H1 (cell line): ENCODE data around the gene EPB41L1. TPM values are rescaled to one million over a fixed set of nuclear protein-coding genes. Genes with fewer than 3 reads are reported as not detected.

Source experiments
- CTCF ChIA-PET: fragments of 300-600 bp; sonication (Branson Sonifier 250); formaldehyde crosslinking; loops from one replicate; lab custom pipeline; 2021; ENCODE audit not compliant: partially characterized antibody; lab: Charles Lee
- POLR2A ChIA-PET: fragments of 300-600 bp; sonication (Branson Sonifier 250); formaldehyde crosslinking; loops from one replicate; lab custom pipeline; 2021; ENCODE audit warnings: inconsistent platforms; ENCODE audit not compliant: partially characterized antibody; lab: Charles Lee
- DNase-seq, 2 experiments: peaks; one replicate each; pipeline versions ENCODE4 v3.0.0 to v3.0.0-alpha.2; 2010 to 2022; ENCODE audit warnings: low spot score in 2 of 2, low read depth in 1 of 2, mixed read lengths in 1 of 2
- FAIRE-seq: peaks from 2 replicates; lab custom pipeline; 2011; peaks lifted over from hg19 to GRCh38; lab: Jason Lieb, UNC
- H2AFZ ChIP-seq: 2 replicates; pipeline ENCODE4 v1.8.1; 2012; ENCODE audit warnings: low read length, inconsistent platforms
- H2AK5ac ChIP-seq: 2 replicates; pipeline ENCODE4 v1.6.1; 2013; ENCODE audit warnings: low read depth, low read length
- H2BK120ac ChIP-seq: replicated peaks from 2 replicates; pipeline ENCODE3; 2013; ENCODE audit warnings: low read depth, low read length, inconsistent platforms
- H2BK12ac ChIP-seq: 2 replicates; pipeline ENCODE4 v1.6.1; 2013; ENCODE audit warnings: low read depth, low read length
- H2BK15ac ChIP-seq: 2 replicates; pipeline ENCODE4 v1.6.1; 2013; ENCODE audit warnings: low read length
- H2BK20ac ChIP-seq: 2 replicates; pipeline ENCODE4 v1.6.1; 2013; ENCODE audit warnings: low read length
- H2BK5ac ChIP-seq: 2 replicates; pipeline ENCODE4 v1.6.1; 2013; ENCODE audit warnings: low read depth, low read length
- H3K14ac ChIP-seq: 2 replicates; pipeline ENCODE4 v1.6.1; 2013; ENCODE audit warnings: inconsistent platforms; ENCODE audit not compliant: insufficient read length
- H3K18ac ChIP-seq: 2 replicates; pipeline ENCODE4 v1.6.1; 2013; ENCODE audit warnings: low read length; ENCODE audit errors: extremely low read depth
- H3K23ac ChIP-seq: 2 replicates; pipeline ENCODE4 v1.6.1; 2013; ENCODE audit warnings: inconsistent platforms; ENCODE audit not compliant: insufficient read length
- H3K23me2 ChIP-seq: 2 replicates; pipeline ENCODE4 v1.6.1; 2013; ENCODE audit warnings: low read depth, low read length
- H3K27ac ChIP-seq: 2 replicates; pipeline ENCODE4 v1.6.1; 2011; ENCODE audit warnings: low read depth, low read length, inconsistent platforms
- H3K27me3 ChIP-seq, 4 experiments: replicated peaks in 1 of 4; 1 replicate in 1 of 4; 2 replicates in 3 of 4; pipeline versions ENCODE4 v1.6.1 to v1.8.1; 2011 to 2013; ENCODE audit warnings: low read length in 3 of 4, mild to moderate bottlenecking in 3 of 4, inconsistent platforms in 2 of 4, mixed read lengths in 2 of 4, moderate library complexity in 1 of 4; ENCODE audit not compliant: control insufficient read depth in 3 of 4, insufficient read depth in 3 of 4; ENCODE audit errors: extremely low read depth in 1 of 4
- H3K36me3 ChIP-seq, 4 experiments: 2 replicates each; pipeline versions ENCODE4 v1.6.1 to v1.8.1; 2011 to 2013; ENCODE audit warnings: mild to moderate bottlenecking in 4 of 4, low read length in 3 of 4, moderate library complexity in 2 of 4, control low read depth in 1 of 4, inconsistent platforms in 1 of 4; ENCODE audit not compliant: insufficient read depth in 4 of 4, control insufficient read depth in 2 of 4
- H3K4ac ChIP-seq: replicated peaks from 2 replicates; pipeline ENCODE3; 2013; ENCODE audit warnings: low read length, low read depth, mixed read lengths, inconsistent platforms; ENCODE audit not compliant: insufficient read length
- H3K4me1 ChIP-seq, 4 experiments: replicated peaks in 1 of 4; 1 replicate in 1 of 4; 2 replicates in 3 of 4; pipeline versions ENCODE4 v1.6.1 to v1.8.1; 2011 to 2013; ENCODE audit warnings: low read length in 3 of 4, inconsistent platforms in 2 of 4, mixed read lengths in 1 of 4; ENCODE audit not compliant: insufficient read depth in 4 of 4, control insufficient read depth in 3 of 4
- H3K4me2 ChIP-seq, 2 experiments: 2 replicates each; pipeline versions ENCODE4 v1.6.1 to v1.8.1; 2011 to 2013; ENCODE audit warnings: low read depth in 2 of 2, low read length in 2 of 2, control low read depth in 1 of 2, inconsistent platforms in 1 of 2, mild to moderate bottlenecking in 1 of 2; ENCODE audit not compliant: insufficient read depth in 1 of 2
- H3K4me3 ChIP-seq, 4 experiments: fragments of 200-600, 300-600 bp in 1 of 4; sonication (generic), shearing (Covaris generic), sonication (Bioruptor Twin) in 1 of 4; 2 replicates each; pipeline versions ENCODE4 v1.5.1 to v1.8.1; 2011 to 2016; ENCODE audit warnings: low read length in 4 of 4, low read depth in 3 of 4, control low read depth in 2 of 4, inconsistent platforms in 2 of 4, mild to moderate bottlenecking in 2 of 4, mixed read lengths in 1 of 4, moderate library complexity in 1 of 4; ENCODE audit not compliant: insufficient read depth in 2 of 4; ENCODE audit errors: extremely low read depth in 1 of 4
- H3K56ac ChIP-seq: replicated peaks from 2 replicates; pipeline ENCODE3; 2013; ENCODE audit warnings: low read depth, mild to moderate bottlenecking, mixed read lengths, low read length, inconsistent platforms; ENCODE audit not compliant: insufficient read length
- H3K79me1 ChIP-seq: 2 replicates; pipeline ENCODE4 v1.6.1; 2013; ENCODE audit warnings: low read depth, low read length, control low read depth
- H3K79me2 ChIP-seq, 2 experiments: 2 replicates each; pipeline versions ENCODE4 v1.6.1 to v1.8.1; 2012 to 2013; ENCODE audit warnings: low read length in 2 of 2, mild to moderate bottlenecking in 2 of 2, inconsistent platforms in 1 of 2; ENCODE audit not compliant: insufficient read depth in 2 of 2, control insufficient read depth in 1 of 2
- H3K9ac ChIP-seq, 4 experiments: replicated peaks in 1 of 4; 1 replicate in 1 of 4; 2 replicates in 3 of 4; pipeline versions ENCODE4 v1.6.1 to v1.8.1; 2011 to 2013; ENCODE audit warnings: low read depth in 3 of 4, low read length in 3 of 4, control low read depth in 2 of 4, mild to moderate bottlenecking in 2 of 4, moderate library complexity in 2 of 4, inconsistent platforms in 1 of 4; ENCODE audit errors: extremely low read depth in 1 of 4
- H3K9me3 ChIP-seq, 2 experiments: 2 replicates each; pipeline versions ENCODE4 v1.6.1 to v1.8.1; 2012 to 2013; ENCODE audit warnings: mild to moderate bottlenecking in 2 of 2, moderate library complexity in 2 of 2, control low read depth in 1 of 2, inconsistent platforms in 1 of 2, low read depth in 1 of 2, low read length in 1 of 2, mixed read lengths in 1 of 2; ENCODE audit not compliant: insufficient read depth in 2 of 2
- H4K20me1 ChIP-seq, 2 experiments: replicated peaks in 1 of 2; 2 replicates each; pipeline versions ENCODE3 to v1.8.1; 2011 to 2013; ENCODE audit warnings: inconsistent platforms in 2 of 2, low read length in 2 of 2, mild to moderate bottlenecking in 1 of 2; ENCODE audit not compliant: insufficient read depth in 2 of 2, control insufficient read depth in 1 of 2
- H4K5ac ChIP-seq: 2 replicates; pipeline ENCODE4 v1.6.1; 2013; ENCODE audit warnings: low read length, low read depth, mixed read lengths, inconsistent platforms; ENCODE audit not compliant: insufficient read length
- H4K8ac ChIP-seq: 2 replicates; pipeline ENCODE4 v1.8.0; 2013; ENCODE audit warnings: mild to moderate bottlenecking, moderate library complexity, low read length, inconsistent platforms; ENCODE audit not compliant: insufficient read depth; ENCODE audit errors: extremely low read depth
- H4K91ac ChIP-seq: replicated peaks from 2 replicates; pipeline ENCODE3; 2013; ENCODE audit warnings: low read length, mixed read lengths, inconsistent platforms; ENCODE audit not compliant: insufficient read length
- ATF2 ChIP-seq: IDR thresholded peaks from 2 replicates; pipeline ENCODE4 v1.6.1; 2012; ENCODE audit warnings: low read length, inconsistent platforms
- BACH1 ChIP-seq: IDR thresholded peaks from 2 replicates; pipeline ENCODE4 v1.6.1; 2012; ENCODE audit warnings: low read length, improper control_type of control experiment
- BCL11A ChIP-seq, 2 experiments: IDR thresholded peaks; one replicate each; pipeline ENCODE4 v1.6.1; 2011; ENCODE audit warnings: low read depth in 2 of 2, low read length in 2 of 2, mild to moderate bottlenecking in 2 of 2
- CREB1 ChIP-seq: IDR thresholded peaks from 2 replicates; pipeline ENCODE4 v1.6.1; 2012; ENCODE audit warnings: inconsistent platforms
- EGR1 ChIP-seq: IDR thresholded peaks from 2 replicates; pipeline ENCODE4 v1.6.1; 2011; ENCODE audit warnings: low read depth, low read length, borderline replicate concordance
- KDM1A ChIP-seq: fragments of 200-600, 300-600 bp; sonication (generic); IDR thresholded peaks from 2 replicates; pipeline ENCODE4 v1.7.1; 2016; ENCODE audit warnings: mild to moderate bottlenecking, low read length, borderline replicate concordance
- KDM4A ChIP-seq: IDR thresholded peaks from one replicate; pipeline ENCODE4 v1.7.1; 2012; ENCODE audit warnings: low read depth, mild to moderate bottlenecking, moderate library complexity, low read length, inconsistent platforms; ENCODE audit not compliant: severe bottlenecking
- RNF2 ChIP-seq: fragments of 200-900, 300-1000 bp; sonication (generic); IDR thresholded peaks from 2 replicates; pipeline ENCODE4 v1.7.1; 2016; ENCODE audit warnings: borderline replicate concordance, low read depth, mild to moderate bottlenecking, antibody characterized with exemption, low read length; ENCODE audit not compliant: poor library complexity, severe bottlenecking; ENCODE audit errors: missing control alignments
- SP1 ChIP-seq: IDR thresholded peaks from 2 replicates; pipeline ENCODE4 v1.6.1; 2011; ENCODE audit warnings: low read depth, low read length
- TAF1 ChIP-seq: IDR thresholded peaks from 2 replicates; pipeline ENCODE4 v1.6.1; 2011; ENCODE audit warnings: mild to moderate bottlenecking, low read depth, low read length
- WGBS, 2 experiments: shearing (Covaris generic) in 1 of 2; methylation state at CpG; one replicate each; pipeline versions ENCODE4 v1.1.6 to v1.1.7; 2013 to 2015; ENCODE audit warnings: low lambda C conversion rate in 2 of 2, mixed read lengths in 2 of 2, inconsistent platforms in 1 of 2, low coverage in 1 of 2, missing lambda C conversion rate in 1 of 2; ENCODE audit not compliant: insufficient replicate concordance in 2 of 2, insufficient coverage in 1 of 2, insufficient read length in 1 of 2; ENCODE audit errors: extremely low coverage in 1 of 2, missing lambda C conversion rate in 1 of 2; 5-methylcytosine and 5-hydroxymethylcytosine counted together
- polyA plus RNA-seq, 7 experiments: library from polyadenylated mRNA; depleted of rRNA in 3 of 7; stranded (reverse) in 5 of 7; unstranded in 2 of 7; fragments of >200 nt in 5 of 7; fragments of 200-250 nt in 2 of 7; gene quantifications; 1 replicate in 5 of 7; 2 replicates in 1 of 7; 4 replicates in 1 of 7; pipeline versions ENCODE4 v1.2.1 to v1.2.3, GENCODE V29; 2011 to 2013; ENCODE audit warnings: missing spikeins in 2 of 7, mixed read lengths in 2 of 7
- total RNA-seq: library from RNA; stranded (reverse); fragmentation: NEBNext Ultra II Directional; extraction: Animal tissue kit (Norgen Biotek cat#: 25700); gene quantifications from 2 replicates; pipeline ENCODE4 v1.2.1, GENCODE V29; 2021

EPB41L1 gene
- total and polyA plus RNA-seq, 2 of the 8 experiments (the other 6 are each of a cell fraction or from before 2014, with no cell fraction given): 14.8 to 36.0 TPM

DNA sequence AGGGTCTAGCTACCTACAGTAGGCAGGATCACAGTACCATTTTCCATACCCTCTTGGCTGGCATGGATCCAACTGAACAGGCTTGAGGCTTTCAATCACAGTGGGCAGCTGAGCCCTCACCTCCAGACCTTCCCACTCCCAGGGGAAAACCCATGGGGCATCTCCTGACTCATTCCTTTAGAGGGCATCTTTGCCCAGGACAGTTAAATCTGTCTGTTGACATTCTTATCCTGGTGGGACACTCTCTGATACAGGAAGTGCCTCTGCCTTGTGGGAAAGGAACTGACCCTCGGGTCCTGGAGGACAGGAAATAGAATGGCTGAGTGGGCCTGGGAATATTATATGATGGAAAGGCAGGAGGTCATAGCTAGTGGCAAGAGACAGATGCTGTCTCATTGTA lies 10.2 kb upstream of the EPB41L1 start:
- H3K4ac ChIP-seq: no peak overlapping the region
- CTCF ChIA-PET: interaction anchor here (1.2 to 8.0 kb wide), 5 partner anchors 13 to 189 kb away, joined by 3 to 89 read pairs (median 7); no protein-coding TSS in a partner anchor

More for the DNA sequence above, 10.2 kb upstream of the EPB41L1 start:
- WGBS, 2 experiments: 85% methylated on average over 1 of the region's 1 CpG; no CpG with 5 or more reads in 1 of the 2 experiments
- no peak overlapping the region for H2BK15ac ChIP-seq
- TF ChIP-seq KDM4A (no peak), KDM1A (no peak), SP1 (no peak), RNF2 (no peak), TAF1 (no peak), BCL11A (IDR thresholded peaks at IDR 0.05; ENCODE audit: low read depth in 2 of 2, low read length in 2 of 2) (no peak), BACH1 (no peak), EGR1 (no peak), ATF2 (no peak), CREB1 (no peak)
- TF ChIP-seq, all 59 proteins: peak for 0
- H3K23ac ChIP-seq: no peak overlapping the region
- no peak overlapping the region for H4K8ac ChIP-seq
- H2BK20ac ChIP-seq: no peak overlapping the region
- no peaks in the 10 kb centered on the region for H3K4me1 ChIP-seq
- no peak overlapping the region for H2BK120ac ChIP-seq
- POLR2A ChIA-PET: interaction anchor here (1.0 kb wide), 1 partner anchor 9 kb away, joined by 3 read pairs; no protein-coding TSS in a partner anchor
- no peak overlapping the region for H2BK12ac ChIP-seq
- no peaks in the 10 kb centered on the region; a peak in 1 of 7 replicates for H3K27me3 ChIP-seq
- no peak overlapping the region for H3K56ac ChIP-seq
- DNase-seq (no peak), FAIRE-seq (no peak)
- no peak overlapping the region for H2BK5ac ChIP-seq
- no peak overlapping the region for H3K4me2 ChIP-seq
- no peaks in the 10 kb centered on the region for H3K79me2 ChIP-seq
- no peak overlapping the region for H4K5ac ChIP-seq
- no peaks in the 10 kb centered on the region for H3K23me2 ChIP-seq
- no peaks in the 10 kb centered on the region; a peak in 1 of 8 replicates for H3K36me3 ChIP-seq
- H3K4me3 ChIP-seq: no peak overlapping the region
- no peak overlapping the region for H2AK5ac ChIP-seq
- H3K9ac ChIP-seq: no peak overlapping the region
- no peak overlapping the region for H3K18ac ChIP-seq
- no peak overlapping the region for H3K27ac ChIP-seq
- H3K9me3 ChIP-seq: no peaks in the 10 kb centered on the region
- no peak overlapping the region for H4K91ac ChIP-seq
- H4K20me1 ChIP-seq: no peaks in the 10 kb centered on the region
- H3K79me1 ChIP-seq: no peaks in the 10 kb centered on the region
- no peak overlapping the region for H2AFZ ChIP-seq
- H3K14ac ChIP-seq: no peak overlapping the region
